Activated naive CD8-positive, alpha-beta T cell treated with anti-CD3 and anti-CD28 coated beads, Interleukin-2, amount 10 ng/mL, durations not matched to agents 7 days and 5 days (primary cell): ENCODE results near the gene DYNLT1. TPM values are rescaled to one million over a fixed set of nuclear protein-coding genes. Genes with fewer than 3 reads are reported as not detected.
A peak's percentile ranks its signal among the peaks of the same experiment; 100 is the strongest.

ENCODE experiments used
- ATAC-seq: fragments of 150-1000 bp; cut with Tn5 transposase; one replicate; pipeline ENCODE4 v1.10.0; 2021; ENCODE audit warnings: low read depth, moderate library complexity
- POLR2A ChIA-PET: fragments of 350-600 bp; sonication (Branson Sonifier 250); formaldehyde crosslinking; loops from one replicate; lab custom pipeline; 2021; ENCODE audit warnings: antibody characterized with exemption; lab: Charles Lee
- DNase-seq: peaks from one replicate; pipeline ENCODE4 v3.0.0; 2021
- H3K27ac Mint-ChIP-seq: one replicate; pipeline ENCODE4 v1.8.0; 2022; ENCODE audit warnings: mild to moderate bottlenecking, mixed read lengths
- H3K27me3 Mint-ChIP-seq: one replicate; pipeline ENCODE4 v1.8.0; 2022; ENCODE audit warnings: mild to moderate bottlenecking, moderate library complexity, mixed read lengths
- H3K36me3 Mint-ChIP-seq: one replicate; pipeline ENCODE4 v1.8.0; 2021; ENCODE audit warnings: mild to moderate bottlenecking, mixed read lengths
- H3K4me1 Mint-ChIP-seq: one replicate; pipeline ENCODE4 v1.8.0; 2021; ENCODE audit warnings: mixed read lengths
- H3K4me3 Mint-ChIP-seq: one replicate; pipeline ENCODE4 v1.8.0; 2022; ENCODE audit warnings: mild to moderate bottlenecking, moderate library complexity, mixed read lengths
- H3K9me3 Mint-ChIP-seq: one replicate; pipeline ENCODE4 v1.8.0; 2021; ENCODE audit warnings: mixed read lengths
- total RNA-seq, 2 experiments: library from RNA; stranded (reverse); gene quantifications; one replicate each; pipeline ENCODE4 v1.2.3, GENCODE V29; 2021

DYNLT1 gene
- total RNA-seq, 2 experiments from 2014 or later = 99.9 to 102 TPM

- ATAC-seq (no peak), DNase-seq (no peak)
- POLR2A ChIA-PET = interaction anchor here (1.1 to 4.0 kb wide), 2 partner anchors 12 kb away, joined by 3 to 19 read pairs; partner anchors contain the start of gene DYNLT1
- Mint-ChIP-seq H3K36me3 (peaks cover 30% of the 10 kb centered on the region), H3K27ac (peak overlapping the region; percentile 66), H3K4me1 (peaks cover 36% of the 10 kb centered on the region), H3K4me3 (no peak overlapping the region), H3K27me3 (no peaks in the 10 kb centered on the region), H3K9me3 (no peaks in the 10 kb centered on the region)
Measured at GRCh38 chr6:158631678-158632537, 12.6 kb downstream of the DYNLT1 start.

GRCh38 chr6:158630938-158631616 lies 13.5 kb downstream of the DYNLT1 start:
- peak overlapping the region; percentile 66 for H3K27ac Mint-ChIP-seq
- no peak for DNase-seq
- no peak overlapping the region for H3K4me3 Mint-ChIP-seq
- POLR2A ChIA-PET = interaction anchor here (1.1 kb wide), 1 partner anchor 13 kb away, joined by 3 read pairs; no protein-coding TSS in a partner anchor
- peaks cover 29% of the 10 kb centered on the region for H3K4me1 Mint-ChIP-seq
- peaks cover 29% of the 10 kb centered on the region for H3K36me3 Mint-ChIP-seq
- no peaks in the 10 kb centered on the region for H3K9me3 Mint-ChIP-seq
- H3K27me3 Mint-ChIP-seq = no peaks in the 10 kb centered on the region
- ATAC-seq = no peak

- no peaks in the 10 kb centered on the region for H3K9me3 Mint-ChIP-seq
- H3K4me1 Mint-ChIP-seq = peaks cover 16% of the 10 kb centered on the region
- ATAC-seq = no peak
- H3K36me3 Mint-ChIP-seq = peaks cover 27% of the 10 kb centered on the region
- H3K27me3 Mint-ChIP-seq = no peaks in the 10 kb centered on the region
- no peak overlapping the region for H3K4me3 Mint-ChIP-seq
- POLR2A ChIA-PET = interaction anchor here (1.1 kb wide), 1 partner anchor 20 kb away, joined by 3 read pairs; no protein-coding TSS in a partner anchor
- H3K27ac Mint-ChIP-seq = peak overlapping the region; percentile 37
- no peak for DNase-seq
Measured at GRCh38 chr6:158629367-158630221, 14.9 kb downstream of the DYNLT1 start.

- Mint-ChIP-seq H3K4me1 (peaks cover 17% of the 10 kb centered on the region), H3K27me3 (no peaks in the 10 kb centered on the region), H3K4me3 (no peak overlapping the region), H3K9me3 (no peaks in the 10 kb centered on the region), H3K36me3 (peaks cover 27% of the 10 kb centered on the region), H3K27ac (no peak overlapping the region)
- no peak for DNase-seq
- no peak for ATAC-seq
- POLR2A ChIA-PET = interaction anchor here (1.1 kb wide), 1 partner anchor 357 kb away, joined by 3 read pairs; no protein-coding TSS in a partner anchor
Measured at GRCh38 chr6:158628542-158628941, 16.0 kb downstream of the DYNLT1 start.

GRCh38 chr6:158627940-158628211 lies 16.7 kb downstream of the DYNLT1 start:
- POLR2A ChIA-PET = no interaction called here
- Mint-ChIP-seq H3K4me1 (peaks cover 14% of the 10 kb centered on the region), H3K4me3 (no peak overlapping the region), H3K9me3 (no peaks in the 10 kb centered on the region), H3K27me3 (no peaks in the 10 kb centered on the region), H3K27ac (no peak overlapping the region), H3K36me3 (peaks cover 24% of the 10 kb centered on the region)
- ATAC-seq (no peak), DNase-seq (no peak)

GRCh38 chr6:158627168-158627939 lies 17.2 kb downstream of the DYNLT1 start:
- Mint-ChIP-seq H3K27ac (peak overlapping the region; percentile 1), H3K4me1 (peaks cover 14% of the 10 kb centered on the region), H3K4me3 (no peak overlapping the region), H3K27me3 (no peaks in the 10 kb centered on the region), H3K9me3 (no peaks in the 10 kb centered on the region), H3K36me3 (peaks cover 26% of the 10 kb centered on the region)
- POLR2A ChIA-PET = no interaction called here
- ATAC-seq (no peak), DNase-seq (no peak)

- no peaks in the 10 kb centered on the region for H3K9me3 Mint-ChIP-seq
- H3K36me3 Mint-ChIP-seq = peaks cover 24% of the 10 kb centered on the region
- no peak for ATAC-seq
- POLR2A ChIA-PET = no interaction called here
- H3K4me3 Mint-ChIP-seq = no peak overlapping the region
- H3K27me3 Mint-ChIP-seq = no peaks in the 10 kb centered on the region
- H3K27ac Mint-ChIP-seq = peak overlapping the region; percentile 24
- no peak for DNase-seq
- peaks cover 12% of the 10 kb centered on the region for H3K4me1 Mint-ChIP-seq
Measured at GRCh38 chr6:158626360-158627167, 18.0 kb downstream of the DYNLT1 start.

- H3K4me1 Mint-ChIP-seq = peaks cover 7% of the 10 kb centered on the region
- H3K27me3 Mint-ChIP-seq = no peaks in the 10 kb centered on the region
- no peak overlapping the region for H3K4me3 Mint-ChIP-seq
- DNase-seq (no peak), ATAC-seq (no peak)
- no peaks in the 10 kb centered on the region for H3K9me3 Mint-ChIP-seq
- POLR2A ChIA-PET = no interaction called here
- peaks cover 20% of the 10 kb centered on the region for H3K36me3 Mint-ChIP-seq
- H3K27ac Mint-ChIP-seq = no peak overlapping the region
Measured at GRCh38 chr6:158625881-158626305, 18.6 kb downstream of the DYNLT1 start.

GRCh38 chr6:158624684-158625682 lies 19.6 kb downstream of the DYNLT1 start:
- Mint-ChIP-seq H3K27me3 (no peaks in the 10 kb centered on the region), H3K36me3 (peaks cover 23% of the 10 kb centered on the region), H3K27ac (no peak overlapping the region), H3K4me3 (no peak overlapping the region), H3K9me3 (no peaks in the 10 kb centered on the region), H3K4me1 (peaks cover 6% of the 10 kb centered on the region)
- no peak for DNase-seq
- POLR2A ChIA-PET = no interaction called here
- no peak for ATAC-seq

GRCh38 chr6:158622545-158623190 lies 21.9 kb downstream of the DYNLT1 start:
- POLR2A ChIA-PET = no interaction called here
- no peak for DNase-seq
- Mint-ChIP-seq H3K27ac (no peak overlapping the region), H3K27me3 (no peaks in the 10 kb centered on the region), H3K36me3 (peaks cover 27% of the 10 kb centered on the region), H3K9me3 (no peaks in the 10 kb centered on the region), H3K4me1 (peaks cover 5% of the 10 kb centered on the region), H3K4me3 (no peak overlapping the region)
- ATAC-seq = no peak
